Measurements from ENCODE around the gene PBX1. TPM values are rescaled to one million over a fixed set of nuclear protein-coding genes. Genes with fewer than 3 reads are reported as not detected.
A peak's percentile ranks its signal among the peaks of the same experiment; 100 is the strongest.

The PBX1 gene
- total RNA-seq, 8 experiments from 2014 or later: 27.8 to 268 (median 147) TPM

GRCh38 chr1:164625004-164625617, 66.1 kb downstream of the PBX1 start:
- H3K27ac ChIP-seq: no peak overlapping the region
- no peak overlapping the region for H3K4me3 ChIP-seq
- ATAC-seq (replicated peaks in 6 of 8): peak in 1 of 8 experiments; percentile 27
- peaks cover 44 to 85% of the 10 kb centered on the region in 2 donors for H3K4me1 ChIP-seq (replicated peaks in 1 of 2)
- WGBS, 10 experiments: 56 to 100% (median 92%) methylated on average over 1 to 7 of the region's 7 CpGs
- in situ Hi-C loops (cut with MboI; ENCODE audit: low pct_unique_long_range_greater_than_20kb in 2 of 9, low sequenced_read_pairs in 9 of 9, unreplicated experiment in 9 of 9): loop anchor here in 1 of 9 experiments (25.0 kb wide), 1 partner anchor 162 kb away; no protein-coding TSS in a partner anchor

DNA sequence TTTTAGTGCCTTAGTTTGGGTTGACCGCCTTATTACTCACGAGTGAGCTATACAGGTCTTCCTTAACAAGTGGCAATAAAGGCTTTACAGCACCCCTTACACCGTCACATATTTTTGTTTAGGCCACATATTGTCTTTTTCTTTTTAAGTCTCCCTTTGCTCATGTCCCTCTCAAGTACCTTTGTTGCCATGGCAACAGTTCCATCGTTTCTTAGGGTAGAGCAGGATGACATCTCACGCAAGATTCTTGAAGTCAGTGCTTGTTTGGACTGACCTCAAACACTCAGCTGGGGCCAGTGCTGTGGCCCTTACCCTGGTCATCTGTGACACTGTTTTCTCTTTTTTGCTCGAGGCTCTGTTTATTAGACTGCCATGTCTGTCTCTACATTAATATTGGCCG, 69.8 kb downstream of the PBX1 start:
- in situ Hi-C loops (cut with MboI; ENCODE audit: low pct_unique_long_range_greater_than_20kb in 2 of 9, low sequenced_read_pairs in 9 of 9, unreplicated experiment in 9 of 9): loop anchor here in 1 of 9 experiments (25.0 kb wide), 1 partner anchor 159 kb away; no protein-coding TSS in a partner anchor
- no peak overlapping the region for H3K4me3 ChIP-seq
- H3K4me1 ChIP-seq (replicated peaks in 1 of 2): peaks cover 39 to 91% of the 10 kb centered on the region in 2 donors
- H3K27ac ChIP-seq: no peak overlapping the region
- ATAC-seq (replicated peaks in 6 of 8): peak in 5 of 8 experiments; percentile 48 to 63 (median 52)
- 63 to 100% (median 87%) methylated on average over 2 to 7 of the region's 7 CpGs; no CpG with 5 or more reads in 1 of the 10 experiments for WGBS, 10 experiments

GRCh38 chr1:164629971-164630370, 71.0 kb downstream of the PBX1 start:
- peaks cover 44 to 93% of the 10 kb centered on the region in 2 donors for H3K4me1 ChIP-seq (replicated peaks in 1 of 2)
- 56 to 100% (median 91%) methylated on average over 4 to 8 of the region's 8 CpGs; no CpG with 5 or more reads in 1 of the 10 experiments for WGBS, 10 experiments
- no peak for ATAC-seq (replicated peaks in 6 of 8)
- no peak overlapping the region for H3K27ac ChIP-seq
- H3K4me3 ChIP-seq: no peak overlapping the region
- in situ Hi-C loops (cut with MboI; ENCODE audit: low pct_unique_long_range_greater_than_20kb in 2 of 9, low sequenced_read_pairs in 9 of 9, unreplicated experiment in 9 of 9): loop anchor here in 1 of 9 experiments (25.0 kb wide), 1 partner anchor 157 kb away; no protein-coding TSS in a partner anchor

DNA sequence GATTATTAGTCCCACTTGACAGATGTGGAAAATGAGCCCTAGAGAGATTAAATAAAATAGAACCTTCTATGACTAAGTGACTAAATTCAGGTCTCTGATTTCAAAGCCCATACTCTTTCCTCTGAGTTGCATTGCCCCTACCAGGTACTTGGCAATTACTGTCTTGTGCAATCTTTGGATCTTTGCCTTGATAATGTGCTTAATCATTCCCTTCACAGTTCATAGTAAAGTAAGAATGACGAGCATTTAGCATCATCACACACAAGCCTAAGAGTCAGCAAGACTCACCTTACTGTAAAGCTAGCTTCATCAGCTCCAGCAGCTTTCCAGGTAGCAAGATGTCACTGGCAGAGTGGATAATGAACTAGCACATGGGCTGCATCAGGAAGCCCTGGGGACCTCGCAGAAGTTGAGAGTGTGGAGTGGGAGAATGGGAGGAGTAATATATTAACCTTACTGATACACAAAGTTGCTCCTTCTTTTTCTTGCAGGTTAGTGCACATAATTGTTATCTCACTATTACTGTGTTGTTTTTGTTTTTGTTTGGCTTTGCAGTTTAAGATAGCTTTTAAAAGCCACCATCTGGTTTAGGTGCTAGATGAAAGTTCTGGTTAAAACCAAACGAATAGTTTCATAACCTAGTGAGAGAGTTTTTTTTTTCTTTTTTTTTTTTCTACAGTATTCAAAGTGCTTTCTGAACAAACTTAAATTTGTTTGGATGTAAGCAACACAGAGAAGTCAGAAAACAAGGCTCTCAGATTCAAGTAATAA, 71.8 kb downstream of the PBX1 start:
- ATAC-seq (replicated peaks in 6 of 8): no peak
- Histone ChIP-seq H3K4me1 (replicated peaks in 1 of 2) (peaks cover 47 to 93% of the 10 kb centered on the region in 2 donors), H3K27ac (no peak overlapping the region), H3K4me3 (no peak overlapping the region)
- in situ Hi-C loops (cut with MboI; ENCODE audit: low pct_unique_long_range_greater_than_20kb in 2 of 9, low sequenced_read_pairs in 9 of 9, unreplicated experiment in 9 of 9): loop anchor here in 1 of 9 experiments (25.0 kb wide), 1 partner anchor 156 kb away; no protein-coding TSS in a partner anchor
- WGBS, 10 experiments: 30 to 100% (median 68%) methylated on average over 1 to 3 of the region's 3 CpGs

GRCh38 chr1:164631751-164632150, 72.8 kb downstream of the PBX1 start:
- in situ Hi-C loops (cut with MboI; ENCODE audit: low pct_unique_long_range_greater_than_20kb in 2 of 9, low sequenced_read_pairs in 9 of 9, unreplicated experiment in 9 of 9): loop anchor here in 1 of 9 experiments (25.0 kb wide), 1 partner anchor 156 kb away; no protein-coding TSS in a partner anchor
- WGBS, 10 experiments: 50 to 100% (median 84%) methylated on average over 1 to 7 of the region's 7 CpGs; no CpG with 5 or more reads in 1 of the 10 experiments
- no peak overlapping the region for H3K27ac ChIP-seq
- ATAC-seq (replicated peaks in 6 of 8): peak in 2 of 8 experiments; percentile 18 to 25
- no peak overlapping the region for H3K4me3 ChIP-seq
- H3K4me1 ChIP-seq (replicated peaks in 1 of 2): peaks cover 54 to 93% of the 10 kb centered on the region in 2 donors

GRCh38 chr1:164633997-164634396, 75.0 kb downstream of the PBX1 start:
- H3K27ac ChIP-seq: no peak overlapping the region
- 87 to 100% (median 90%) methylated on average over 1 to 7 of the region's 7 CpGs; no CpG with 5 or more reads in 1 of the 10 experiments for WGBS, 10 experiments
- no peak for ATAC-seq (replicated peaks in 6 of 8)
- peaks cover 61 to 93% of the 10 kb centered on the region in 2 donors for H3K4me1 ChIP-seq (replicated peaks in 1 of 2)
- H3K4me3 ChIP-seq: no peak overlapping the region
- in situ Hi-C loops (cut with MboI; ENCODE audit: low pct_unique_long_range_greater_than_20kb in 2 of 9, low sequenced_read_pairs in 9 of 9, unreplicated experiment in 9 of 9): loop anchor here in 1 of 9 experiments (25.0 kb wide), 1 partner anchor 153 kb away; no protein-coding TSS in a partner anchor

DNA sequence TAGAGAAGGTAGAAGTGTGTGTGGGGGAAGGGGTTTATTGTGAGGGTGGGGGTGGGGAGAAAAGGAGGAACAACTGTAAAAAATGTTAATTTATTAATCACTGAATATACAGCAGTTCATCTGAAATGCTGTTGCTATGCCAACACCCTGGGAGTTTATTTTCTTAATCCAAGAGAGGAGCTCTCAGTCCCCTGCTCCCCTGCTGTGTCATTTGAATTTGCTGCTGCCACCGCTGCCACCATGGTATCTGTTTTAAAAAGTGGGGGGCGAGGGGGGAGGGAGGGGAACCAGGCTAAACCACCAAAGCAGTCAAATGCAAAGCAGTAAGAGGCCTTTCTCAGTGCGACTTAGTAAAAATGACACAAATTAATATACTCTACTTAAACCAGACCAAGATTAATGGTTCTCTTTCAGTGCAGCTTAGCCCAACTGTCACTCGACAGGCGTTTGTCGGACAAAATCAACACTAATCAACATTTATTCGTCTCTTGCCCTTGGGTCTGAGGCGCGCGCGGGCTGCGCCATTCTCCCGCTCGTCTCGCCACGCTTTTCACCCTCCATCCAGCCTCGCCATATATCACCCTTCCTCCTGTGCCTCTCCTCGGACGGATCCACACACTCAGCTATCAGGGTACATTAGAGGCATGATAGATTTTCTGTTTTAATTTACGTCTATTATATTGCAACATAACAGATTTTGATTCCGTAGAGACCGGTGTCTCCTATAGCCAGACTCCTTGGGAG, 76.2 kb downstream of the PBX1 start:
- ATAC-seq (replicated peaks in 6 of 8): peak in 5 of 8 experiments; percentile 68 to 83 (median 72)
- Histone ChIP-seq H3K4me3 (peak overlapping the region; percentile 0 to 20 (median 4)), H3K4me1 (replicated peaks in 1 of 2) (peaks cover 61 to 89% of the 10 kb centered on the region in 2 donors), H3K27ac (peak overlapping the region; percentile 42 to 50)
- in situ Hi-C loops (cut with MboI; ENCODE audit: low pct_unique_long_range_greater_than_20kb in 2 of 9, low sequenced_read_pairs in 9 of 9, unreplicated experiment in 9 of 9): loop anchor here in 1 of 9 experiments (25.0 kb wide), 1 partner anchor 152 kb away; no protein-coding TSS in a partner anchor
- 4 to 89% (median 27%) methylated on average over 1 to 20 of the region's 22 CpGs; no CpG with 5 or more reads in 2 of the 10 experiments for WGBS, 10 experiments

- 24 to 93% (median 61%) methylated on average over 1 to 5 of the region's 5 CpGs; no CpG with 5 or more reads in 1 of the 10 experiments for WGBS, 10 experiments
- peak in 5 of 8 experiments; percentile 27 to 51 (median 49) for ATAC-seq (replicated peaks in 6 of 8)
- in situ Hi-C loops (cut with MboI; ENCODE audit: low pct_unique_long_range_greater_than_20kb in 2 of 9, low sequenced_read_pairs in 9 of 9, unreplicated experiment in 9 of 9): loop anchor here in 1 of 9 experiments (25.0 kb wide), 1 partner anchor 151 kb away; no protein-coding TSS in a partner anchor
- H3K4me1 ChIP-seq (replicated peaks in 1 of 2): peaks cover 58 to 82% of the 10 kb centered on the region in 2 donors
- H3K27ac ChIP-seq: peak overlapping the region; percentile 42 to 50
- peak overlapping the region; percentile 0 to 20 (median 4) for H3K4me3 ChIP-seq
These were observed 77.1 kb downstream of the PBX1 start for GRCh38 chr1:164635803-164636731.

GRCh38 chr1:164636757-164637156, 77.8 kb downstream of the PBX1 start:
- Histone ChIP-seq H3K4me1 (replicated peaks in 1 of 2) (peaks cover 56 to 75% of the 10 kb centered on the region in 2 donors), H3K27ac (no peak overlapping the region), H3K4me3 (no peak overlapping the region)
- WGBS, 10 experiments: 48 to 100% (median 82%) methylated on average over 1 to 3 of the region's 3 CpGs; no CpG with 5 or more reads in 2 of the 10 experiments
- in situ Hi-C loops (cut with MboI; ENCODE audit: low pct_unique_long_range_greater_than_20kb in 2 of 9, low sequenced_read_pairs in 9 of 9, unreplicated experiment in 9 of 9): loop anchor here in 1 of 9 experiments (25.0 kb wide), 1 partner anchor 151 kb away; no protein-coding TSS in a partner anchor
- no peak for ATAC-seq (replicated peaks in 6 of 8)

DNA sequence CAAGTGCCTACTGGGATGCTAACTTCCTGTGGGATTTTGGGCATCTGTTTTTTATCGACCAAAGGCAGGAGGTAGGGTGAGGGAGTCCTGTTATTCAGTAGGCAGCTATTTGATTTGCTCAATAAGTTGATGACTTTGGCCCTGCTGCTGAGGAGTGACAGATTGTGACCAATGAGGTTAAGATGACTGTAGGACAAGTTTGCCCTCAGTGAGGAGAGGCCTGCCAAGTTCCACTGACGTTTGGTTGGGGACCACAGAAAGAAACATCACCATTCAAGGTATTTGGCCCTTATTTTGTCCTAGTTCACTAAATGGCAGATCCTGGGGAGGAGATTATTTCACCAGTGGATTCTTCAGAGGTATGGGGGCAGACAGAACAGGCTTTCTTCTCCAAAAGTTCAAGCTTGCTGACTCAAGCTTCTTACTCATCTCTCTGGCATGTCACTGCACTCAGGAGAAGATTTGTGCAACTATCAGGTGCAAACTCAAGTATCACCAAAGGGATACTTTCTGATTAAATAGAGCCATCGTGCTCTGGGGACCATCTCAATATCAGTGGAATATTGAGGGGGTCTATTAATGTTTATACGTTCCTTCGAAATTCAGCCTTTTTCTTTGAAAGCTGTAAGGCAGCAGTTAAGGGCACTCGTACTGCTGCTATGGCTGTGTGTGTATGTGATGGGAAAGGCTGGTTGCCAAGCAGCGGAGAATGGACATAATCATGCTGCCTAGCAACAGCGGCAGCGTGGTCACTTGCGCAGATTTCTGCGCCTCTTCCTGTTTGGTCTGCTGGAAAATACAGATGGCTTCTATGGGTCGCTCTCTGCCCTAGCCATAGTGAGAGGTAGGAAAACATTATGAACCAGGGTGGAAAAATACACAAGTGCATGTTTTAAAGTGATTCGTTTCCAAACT, 78.7 kb downstream of the PBX1 start:
- in situ Hi-C loops (cut with MboI; ENCODE audit: low pct_unique_long_range_greater_than_20kb in 2 of 9, low sequenced_read_pairs in 9 of 9, unreplicated experiment in 9 of 9): loop anchor here in 1 of 9 experiments (25.0 kb wide), 1 partner anchor 150 kb away; no protein-coding TSS in a partner anchor
- WGBS, 10 experiments: 45 to 65% (median 57%) methylated on average over 1 to 12 of the region's 13 CpGs; no CpG with 5 or more reads in 2 of the 10 experiments
- Histone ChIP-seq H3K4me1 (replicated peaks in 1 of 2) (peaks cover 54 to 67% of the 10 kb centered on the region in 2 donors), H3K27ac (peak overlapping the region; percentile 35 to 69), H3K4me3 (no peak overlapping the region)
- ATAC-seq (replicated peaks in 6 of 8): peak in 5 of 8 experiments; percentile 75 to 83 (median 79)
